Endothelial cell of umbilical vein (primary cell): ENCODE results near the gene JAKMIP1. TPM values are rescaled to one million over a fixed set of nuclear protein-coding genes. Genes with fewer than 3 reads are reported as not detected.

Source experiments
- BruUV-seq: library from RNA; stranded (reverse); fragments of 400-500 nt; replicated peaks from 2 replicates; lab custom pipeline; 2021; lab: Mats Ljungman, UMichigan
- CTCF ChIA-PET: fragments of 300-600, 350-600 bp; sonication (Branson Sonifier 250); formaldehyde crosslinking; loops from one replicate; lab custom pipeline; 2021; ENCODE audit warnings: antibody characterized with exemption, inconsistent platforms; lab: Charles Lee
- POLR2A ChIA-PET: fragments of 300-600, 350-600 bp; sonication (Branson Sonifier 250); formaldehyde crosslinking; loops from one replicate; lab custom pipeline; 2021; ENCODE audit warnings: antibody characterized with exemption, inconsistent platforms; lab: Charles Lee
- DNase-seq: peaks from one replicate; pipeline ENCODE4 v3.0.0-alpha.2; 2011; ENCODE audit warnings: low read depth, low spot score
- FAIRE-seq: peaks from 2 replicates; lab custom pipeline; 2011; peaks lifted over from hg19 to GRCh38; lab: Jason Lieb, UNC
- H2AFZ ChIP-seq: 2 replicates; pipeline ENCODE4 v1.6.0; 2012; ENCODE audit warnings: low read depth, low read length, control low read depth, inconsistent platforms
- H3K27ac ChIP-seq: 2 replicates; pipeline ENCODE4 v1.5.1; 2011; ENCODE audit warnings: low read depth, mild to moderate bottlenecking, control low read depth, low read length, moderate library complexity; ENCODE audit not compliant: insufficient read depth
- H3K27me3 ChIP-seq, 2 experiments: 2 replicates each; pipeline versions ENCODE4 v1.6.0 to v1.6.1; 2011; ENCODE audit warnings: low read length in 2 of 2, mixed read lengths in 1 of 2; ENCODE audit not compliant: control insufficient read depth in 2 of 2, insufficient read depth in 2 of 2
- H3K36me3 ChIP-seq, 2 experiments: 2 replicates in 1 of 2; 3 replicates in 1 of 2; pipeline ENCODE4 v1.5.1; 2011; ENCODE audit warnings: low read length in 2 of 2, mild to moderate bottlenecking in 1 of 2, moderate library complexity in 1 of 2; ENCODE audit not compliant: control insufficient read depth in 2 of 2, insufficient read depth in 2 of 2; ENCODE audit errors: extremely low read depth in 1 of 2
- H3K4me1 ChIP-seq: 3 replicates; pipeline ENCODE4 v1.5.1; 2011; ENCODE audit warnings: mild to moderate bottlenecking, low read length; ENCODE audit not compliant: control insufficient read depth, insufficient read depth; ENCODE audit errors: extremely low read depth
- H3K4me2 ChIP-seq: 2 replicates; pipeline ENCODE4 v1.6.1; 2011; ENCODE audit warnings: low read length, control low read depth, mixed read lengths; ENCODE audit not compliant: insufficient read depth
- H3K4me3 ChIP-seq, 3 experiments: fragments of 200-600 bp in 1 of 3; sonication (generic), shearing (Covaris generic) in 1 of 3; replicated peaks in 1 of 3; 2 replicates each; pipeline ENCODE4 v1.5.1; 2011 to 2016; ENCODE audit warnings: control low read depth in 3 of 3, low read length in 3 of 3, mild to moderate bottlenecking in 2 of 3, inconsistent platforms in 1 of 3, low read depth in 1 of 3, moderate library complexity in 1 of 3; ENCODE audit not compliant: insufficient read depth in 1 of 3
- H3K79me2 ChIP-seq: 2 replicates; pipeline ENCODE4 v1.6.0; 2012; ENCODE audit warnings: low read length, inconsistent platforms; ENCODE audit not compliant: control insufficient read depth, insufficient read depth
- H3K9ac ChIP-seq: replicated peaks from 2 replicates; pipeline ENCODE3; 2011; ENCODE audit warnings: low read length, control low read depth; ENCODE audit not compliant: insufficient read depth; ENCODE audit errors: extremely low read depth
- H3K9me1 ChIP-seq: replicated peaks from 3 replicates; pipeline ENCODE4 v1.6.0; 2011; ENCODE audit warnings: mild to moderate bottlenecking, low read length; ENCODE audit not compliant: control insufficient read depth, insufficient read depth; ENCODE audit errors: extremely low read depth
- H3K9me3 ChIP-seq: replicated peaks from 2 replicates; pipeline ENCODE4 v1.5.1; 2012; ENCODE audit warnings: low read length, inconsistent platforms; ENCODE audit not compliant: control insufficient read depth, insufficient read depth
- H4K20me1 ChIP-seq: replicated peaks from 2 replicates; pipeline ENCODE3; 2011; ENCODE audit warnings: mild to moderate bottlenecking, low read length; ENCODE audit not compliant: control insufficient read depth, insufficient read depth; ENCODE audit errors: extremely low read depth
- CTCF ChIP-seq, 2 donors: IDR thresholded peaks; 1 replicate in 1 of 2; 2 replicates in 1 of 2; pipeline ENCODE4 v1.5.1; 2011; ENCODE audit warnings: low read length in 2 of 2, mild to moderate bottlenecking in 2 of 2, moderate library complexity in 2 of 2, control low read depth in 1 of 2, inconsistent platforms in 1 of 2, low read depth in 1 of 2; ENCODE audit not compliant: insufficient read depth in 1 of 2; ENCODE audit errors: extremely low read depth in 1 of 2
- EZH2 ChIP-seq: IDR thresholded peaks from 2 replicates; pipeline ENCODE4 v1.6.1; 2012; ENCODE audit warnings: borderline replicate concordance, low read depth, mild to moderate bottlenecking, moderate library complexity, low read length, inconsistent platforms; ENCODE audit not compliant: severe bottlenecking
- FOS ChIP-seq: IDR thresholded peaks from 2 replicates; pipeline ENCODE4 v1.6.1; 2011; ENCODE audit warnings: mild to moderate bottlenecking, low read length, moderate library complexity, borderline replicate concordance; ENCODE audit not compliant: insufficient read depth
- GATA2 ChIP-seq: IDR thresholded peaks from 2 replicates; pipeline ENCODE4 v1.7.0; 2011; ENCODE audit warnings: low read depth, mild to moderate bottlenecking, moderate library complexity, mixed read lengths, low read length; ENCODE audit not compliant: insufficient read length, insufficient read depth
- JUN ChIP-seq: IDR thresholded peaks from 2 replicates; pipeline ENCODE4 v1.6.1; 2011; ENCODE audit warnings: borderline replicate concordance, low read depth; ENCODE audit not compliant: insufficient read length, insufficient read depth
- MYC ChIP-seq: IDR thresholded peaks from one replicate; pipeline ENCODE4 v1.6.1; 2011; ENCODE audit warnings: mild to moderate bottlenecking, low read depth, low read length
- POLR2A ChIP-seq: IDR thresholded peaks from 2 replicates; pipeline ENCODE4 v1.6.1; 2012; ENCODE audit warnings: low read depth, mild to moderate bottlenecking, control low read depth, low read length
- POLR2AphosphoS5 ChIP-seq: IDR thresholded peaks from 2 replicates; pipeline ENCODE4 v1.6.1; 2012; ENCODE audit warnings: low read depth, mild to moderate bottlenecking, control low read depth, low read length, moderate library complexity; ENCODE audit not compliant: insufficient read depth
- dilution Hi-C: fragments of 300-500 bp; cut with MboI; formaldehyde crosslinking; loops from one replicate; pipeline ENCODE4 v1.15.0; 2019; ENCODE audit warnings: low sequenced_read_pairs; ENCODE audit not compliant: extremely low pct_ligation_motif_present
- intact Hi-C: fragments of 100-400 bp; cut with micrococcal nuclease; formaldehyde crosslinking; loops from one replicate; pipeline ENCODE4 v1.10.0; 2022
- polyA plus RNA-seq, 4 experiments: library from polyadenylated mRNA; depleted of rRNA in 3 of 4; stranded (reverse) in 3 of 4; unstranded in 1 of 4; fragments of >200 nt; gene quantifications; 2 replicates each; pipeline versions ENCODE4 v1.2.1 to v1.2.3, GENCODE V29; 2011 to 2012; ENCODE audit warnings: missing spikeins in 1 of 4
- total RNA-seq: library from RNA; stranded (reverse); gene quantifications from 2 replicates; pipeline ENCODE4 v1.2.3, GENCODE V29; 2021

JAKMIP1 gene
- total and polyA plus RNA-seq, 2 donors (not counting 3 experiments of a cell fraction or from before 2014, with no cell fraction given) = not detected

GRCh38 chr4:6093671-6094070, 106.7 kb downstream of the JAKMIP1 start:
- H3K4me2 ChIP-seq = no peak overlapping the region
- intact Hi-C loops (no loop called here), dilution Hi-C loops (no loop called here)
- DNase-seq (no peak), FAIRE-seq (no peak)
- ChIA-PET CTCF (interaction anchor here (0.8 to 1.3 kb wide), 2 partner anchors 62 to 95 kb away, joined by 3 read pairs; no protein-coding TSS in a partner anchor), POLR2A (no interaction called here)
- H3K9me3 ChIP-seq = no peaks in the 10 kb centered on the region
- H3K27me3 ChIP-seq = no peaks in the 10 kb centered on the region
- no peaks in the 10 kb centered on the region for H3K36me3 ChIP-seq
- no peak overlapping the region for H2AFZ ChIP-seq
- no peaks in the 10 kb centered on the region for H3K79me2 ChIP-seq
- H3K27ac ChIP-seq = no peak overlapping the region
- BruUV-seq = no TSS peak
- no peak overlapping the region for H3K4me3 ChIP-seq
- H4K20me1 ChIP-seq = no peaks in the 10 kb centered on the region
- TF ChIP-seq EZH2 (no peak), POLR2A (no peak), CTCF (IDR thresholded peaks at IDR 0.05; ENCODE audit: extremely low read depth in 1 of 2, insufficient read depth in 1 of 2, low read depth in 1 of 2, low read length in 2 of 2) (no peak), POLR2AphosphoS5 (no peak), MYC (no peak), JUN (no peak)
- H3K9ac ChIP-seq = no peak overlapping the region
- no peaks in the 10 kb centered on the region for H3K9me1 ChIP-seq
- no peaks in the 10 kb centered on the region for H3K4me1 ChIP-seq

- ChIA-PET POLR2A (no interaction called here), CTCF (interaction anchor here (0.8 kb wide), 1 partner anchor 62 kb away, joined by 3 read pairs; no protein-coding TSS in a partner anchor)
- FAIRE-seq (no peak), DNase-seq (no peak)
- no peak overlapping the region for H3K4me3 ChIP-seq
- H3K36me3 ChIP-seq = no peaks in the 10 kb centered on the region
- H3K4me2 ChIP-seq = no peak overlapping the region
- no peaks in the 10 kb centered on the region for H3K9me1 ChIP-seq
- TF ChIP-seq MYC = no peak
- no peak for TF ChIP-seq JUN
- no peak for TF ChIP-seq POLR2A
- TF ChIP-seq FOS = no peak
- no peak for TF ChIP-seq POLR2AphosphoS5
- no peak for TF ChIP-seq CTCF (IDR thresholded peaks at IDR 0.05; ENCODE audit: extremely low read depth in 1 of 2, insufficient read depth in 1 of 2, low read depth in 1 of 2, low read length in 2 of 2)
- no peak for TF ChIP-seq GATA2
- no peaks in the 10 kb centered on the region for H3K9me3 ChIP-seq
- intact Hi-C loops (no loop called here), dilution Hi-C loops (no loop called here)
- no peaks in the 10 kb centered on the region for H3K27me3 ChIP-seq
- H3K79me2 ChIP-seq = no peaks in the 10 kb centered on the region
- no peaks in the 10 kb centered on the region for H4K20me1 ChIP-seq
- no peak overlapping the region for H3K9ac ChIP-seq
- no peaks in the 10 kb centered on the region for H3K4me1 ChIP-seq
- H3K27ac ChIP-seq = no peak overlapping the region
- no TSS peak for BruUV-seq
- H2AFZ ChIP-seq = no peak overlapping the region
Observed at GRCh38 chr4:6092971-6093370, 107.4 kb downstream of the JAKMIP1 start.
